Measurements from ENCODE around the gene NACC1.
A peak's percentile ranks its signal among the peaks of the same experiment; 100 is the strongest.

NACC1 gene

DNA sequence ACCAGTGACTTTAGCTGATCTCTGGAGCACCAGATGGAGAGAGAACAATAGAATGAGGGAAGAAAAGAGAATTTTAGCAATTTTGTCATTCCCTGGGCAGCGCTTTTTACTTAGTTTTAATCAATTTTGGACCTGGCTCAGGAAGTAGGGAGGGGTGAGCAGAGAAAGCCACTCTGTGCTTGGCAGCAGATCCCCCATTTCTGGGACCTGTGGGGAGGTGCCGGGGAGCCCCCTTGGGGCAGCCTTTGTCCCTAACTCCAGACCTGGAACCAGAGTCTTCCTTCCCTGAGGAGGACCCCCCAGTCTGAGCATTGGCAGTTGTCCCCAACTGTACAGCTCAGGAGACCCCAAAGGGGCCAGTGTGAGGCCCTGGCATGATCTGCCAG lies 25.9 kb upstream of the NACC1 start:
- no peak for TF ChIP-seq EZH2phosphoT487 (IDR thresholded peaks at IDR 0.05; ENCODE audit: borderline replicate concordance)
- TF ChIP-seq, protein P1, sequence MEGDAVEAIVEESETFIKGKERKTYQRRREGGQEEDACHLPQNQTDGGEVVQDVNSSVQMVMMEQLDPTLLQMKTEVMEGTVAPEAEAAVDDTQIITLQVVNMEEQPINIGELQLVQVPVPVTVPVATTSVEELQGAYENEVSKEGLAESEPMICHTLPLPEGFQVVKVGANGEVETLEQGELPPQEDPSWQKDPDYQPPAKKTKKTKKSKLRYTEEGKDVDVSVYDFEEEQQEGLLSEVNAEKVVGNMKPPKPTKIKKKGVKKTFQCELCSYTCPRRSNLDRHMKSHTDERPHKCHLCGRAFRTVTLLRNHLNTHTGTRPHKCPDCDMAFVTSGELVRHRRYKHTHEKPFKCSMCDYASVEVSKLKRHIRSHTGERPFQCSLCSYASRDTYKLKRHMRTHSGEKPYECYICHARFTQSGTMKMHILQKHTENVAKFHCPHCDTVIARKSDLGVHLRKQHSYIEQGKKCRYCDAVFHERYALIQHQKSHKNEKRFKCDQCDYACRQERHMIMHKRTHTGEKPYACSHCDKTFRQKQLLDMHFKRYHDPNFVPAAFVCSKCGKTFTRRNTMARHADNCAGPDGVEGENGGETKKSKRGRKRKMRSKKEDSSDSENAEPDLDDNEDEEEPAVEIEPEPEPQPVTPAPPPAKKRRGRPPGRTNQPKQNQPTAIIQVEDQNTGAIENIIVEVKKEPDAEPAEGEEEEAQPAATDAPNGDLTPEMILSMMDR (conservative IDR thresholded peaks at IDR 0.05; ENCODE audit: low read length) = no peak
- Histone ChIP-seq H3K4me1 (ENCODE audit: insufficient read depth, low read length, poor library complexity, severe bottlenecking) (peaks cover 17% of the 10 kb centered on the region), H3K27me3 (ENCODE audit: insufficient read depth, low read length, poor library complexity, severe bottlenecking) (peaks cover 5% of the 10 kb centered on the region), H3K4me3 (ENCODE audit: low read length, poor library complexity, severe bottlenecking) (no peak overlapping the region), H3K9me2 (replicated peaks; ENCODE audit: low read depth, low read length) (no peaks in the 10 kb centered on the region), H3K79me2 (ENCODE audit: insufficient read depth, low read length) (peaks cover 23% of the 10 kb centered on the region), H3F3A (ENCODE audit: low read depth) (peaks cover 13% of the 10 kb centered on the region; the same call in 1 of the 2 replicates), H3K36me3 (ENCODE audit: insufficient read depth, low read length) (no peaks in the 10 kb centered on the region), H2AFZ (ENCODE audit: low read length) (no peak overlapping the region), H3K9me3 (ENCODE audit: insufficient read depth, low read depth, low read length) (no peaks in the 10 kb centered on the region), H3K9ac (ENCODE audit: low read depth, low read length, poor library complexity, severe bottlenecking) (no peak overlapping the region), H3K4me2 (ENCODE audit: low read depth, low read length, poor library complexity, severe bottlenecking) (no peak overlapping the region), H4K20me1 (ENCODE audit: insufficient read depth, low read length, poor library complexity, severe bottlenecking) (peaks cover 21% of the 10 kb centered on the region)

DNA sequence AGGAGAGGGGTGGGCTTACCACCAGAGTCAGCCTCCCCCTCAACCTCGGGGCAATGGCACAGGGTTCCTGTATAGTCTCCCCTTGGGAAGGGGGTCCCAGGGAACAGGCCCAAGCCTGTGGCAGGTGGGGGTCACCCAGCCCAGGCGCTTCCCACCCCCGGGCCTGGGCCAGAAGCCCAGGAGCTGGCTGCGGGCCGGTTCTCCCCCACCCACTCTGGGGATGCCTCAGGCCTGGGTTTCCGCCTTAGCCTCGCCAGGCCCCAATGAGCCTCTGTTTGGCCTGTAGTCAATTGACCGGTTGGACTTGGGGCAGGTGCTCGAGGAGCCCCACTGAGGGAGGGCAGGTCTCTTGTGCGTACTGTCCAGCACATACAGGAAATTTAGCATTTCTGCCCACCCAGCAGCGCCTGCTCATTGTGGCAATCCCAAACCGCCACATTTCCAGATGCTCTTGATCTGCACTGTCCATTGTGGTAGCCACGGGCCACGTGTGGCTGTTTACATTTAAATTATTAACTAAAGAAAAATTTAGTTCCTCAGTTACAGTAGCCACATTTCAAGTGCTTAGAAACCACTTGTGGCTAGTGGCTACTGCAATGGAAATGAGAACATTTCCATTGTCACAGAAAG lies 25.3 kb upstream of the NACC1 start:
- no peak for TF ChIP-seq EZH2phosphoT487 (IDR thresholded peaks at IDR 0.05; ENCODE audit: borderline replicate concordance)
- TF ChIP-seq, protein P1 (conservative IDR thresholded peaks at IDR 0.05; ENCODE audit: low read length) = no peak
- Histone ChIP-seq H2AFZ (ENCODE audit: low read length) (no peak overlapping the region), H3K4me3 (ENCODE audit: low read length, poor library complexity, severe bottlenecking) (no peak overlapping the region), H3K4me2 (ENCODE audit: low read depth, low read length, poor library complexity, severe bottlenecking) (no peak overlapping the region), H3K4me1 (ENCODE audit: insufficient read depth, low read length, poor library complexity, severe bottlenecking) (peaks cover 18% of the 10 kb centered on the region), H3K36me3 (ENCODE audit: insufficient read depth, low read length) (no peaks in the 10 kb centered on the region), H3F3A (ENCODE audit: low read depth) (peaks cover 13% of the 10 kb centered on the region; the same call in 1 of the 2 replicates), H3K27me3 (ENCODE audit: insufficient read depth, low read length, poor library complexity, severe bottlenecking) (peaks cover 7% of the 10 kb centered on the region), H3K9me2 (replicated peaks; ENCODE audit: low read depth, low read length) (no peaks in the 10 kb centered on the region), H4K20me1 (ENCODE audit: insufficient read depth, low read length, poor library complexity, severe bottlenecking) (peaks cover 27% of the 10 kb centered on the region), H3K9me3 (ENCODE audit: insufficient read depth, low read depth, low read length) (no peaks in the 10 kb centered on the region), H3K79me2 (ENCODE audit: insufficient read depth, low read length) (peaks cover 29% of the 10 kb centered on the region), H3K9ac (ENCODE audit: low read depth, low read length, poor library complexity, severe bottlenecking) (peak overlapping the region; percentile 9)

DNA sequence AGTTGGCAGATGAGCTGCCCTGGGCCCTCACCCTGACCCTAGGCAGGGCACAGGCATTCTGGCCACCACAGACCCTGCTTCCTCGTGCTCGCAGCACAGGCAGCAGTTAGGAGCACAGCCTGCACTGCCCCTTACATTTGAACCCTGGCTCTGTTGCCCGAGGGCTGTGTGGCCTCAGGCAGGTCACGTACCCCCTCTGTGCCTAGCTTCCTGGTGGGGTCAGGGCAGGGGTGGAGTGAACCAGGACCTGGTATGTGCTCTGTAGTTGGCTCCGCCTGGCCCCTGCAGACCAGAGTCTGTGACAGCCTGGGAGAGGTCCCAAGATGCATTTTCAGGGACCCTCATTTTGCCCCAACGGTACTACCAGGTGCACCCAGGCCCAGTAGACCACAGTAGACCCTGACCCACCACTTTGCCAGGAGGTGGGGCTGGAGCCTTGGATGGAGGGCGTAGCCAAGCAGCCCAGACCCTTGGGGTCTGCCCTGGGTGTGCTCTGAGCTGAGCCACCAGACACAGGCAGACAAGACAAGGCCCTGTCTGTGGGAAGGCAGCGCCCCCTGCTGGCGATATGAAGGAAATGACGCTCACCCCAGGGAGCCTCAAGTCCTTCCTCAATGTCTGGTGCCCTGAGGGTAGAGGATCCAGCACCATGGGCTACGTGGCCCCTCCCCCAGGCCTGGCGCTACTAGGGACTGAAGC lies 24.5 kb upstream of the NACC1 start:
- Histone ChIP-seq H3K9me2 (replicated peaks; ENCODE audit: low read depth, low read length) (no peaks in the 10 kb centered on the region), H3K9ac (ENCODE audit: low read depth, low read length, poor library complexity, severe bottlenecking) (peak overlapping the region; percentile 100), H3K4me1 (ENCODE audit: insufficient read depth, low read length, poor library complexity, severe bottlenecking) (peaks cover 18% of the 10 kb centered on the region), H3K9me3 (ENCODE audit: insufficient read depth, low read depth, low read length) (no peaks in the 10 kb centered on the region), H2AFZ (ENCODE audit: low read length) (no peak overlapping the region), H3K4me3 (ENCODE audit: low read length, poor library complexity, severe bottlenecking) (peak overlapping the region; percentile 94), H4K20me1 (ENCODE audit: insufficient read depth, low read length, poor library complexity, severe bottlenecking) (peaks cover 33% of the 10 kb centered on the region), H3K79me2 (ENCODE audit: insufficient read depth, low read length) (peaks cover 35% of the 10 kb centered on the region), H3K36me3 (ENCODE audit: insufficient read depth, low read length) (peaks cover under 1% of the 10 kb centered on the region; the same call in 1 of the 2 replicates), H3K4me2 (ENCODE audit: low read depth, low read length, poor library complexity, severe bottlenecking) (peak overlapping the region; percentile 77), H3K27me3 (ENCODE audit: insufficient read depth, low read length, poor library complexity, severe bottlenecking) (peaks cover 7% of the 10 kb centered on the region), H3F3A (ENCODE audit: low read depth) (peaks cover 18% of the 10 kb centered on the region)
- TF ChIP-seq, protein P1 (conservative IDR thresholded peaks at IDR 0.05; ENCODE audit: low read length) = peak; percentile 93
- TF ChIP-seq EZH2phosphoT487 (IDR thresholded peaks at IDR 0.05; ENCODE audit: borderline replicate concordance) = no peak

Data from Loucy (cell line).